Left lung (tissue), 10 donors: ENCODE data around the gene CCKAR. TPM values are rescaled to one million over a fixed set of nuclear protein-coding genes. Genes with fewer than 3 reads are reported as not detected.

Source experiments
- ATAC-seq: fragments of 200-7000 bp; cut with Tn5 transposase; one replicate; pipeline ENCODE4 v1.9.1; 2020; ENCODE audit warnings: moderate library complexity
- DNase-seq, 4 donors: peaks; one replicate each; pipeline ENCODE4 v3.0.0-alpha.2; 2013 to 2020
- H3K27ac ChIP-seq, 2 donors: fragments of 200-600 bp; sonication (generic) in 1 of 2; one replicate each; pipeline versions ENCODE4 v1.5.0 to v1.8.0; 2020 to 2021
- H3K27me3 ChIP-seq, 2 donors: fragments of 200-600 bp; sonication (generic) in 1 of 2; one replicate each; pipeline versions ENCODE4 v1.5.0 to v1.8.0; 2020 to 2021
- H3K36me3 ChIP-seq, 2 donors: fragments of 200-600 bp; sonication (generic) in 1 of 2; one replicate each; pipeline versions ENCODE4 v1.5.0 to v1.8.0; 2020 to 2021
- H3K4me1 ChIP-seq, 2 donors: fragments of 200-600 bp; one replicate each; pipeline ENCODE4 v1.8.0; 2021
- H3K4me3 ChIP-seq, 2 donors: fragments of 200-600 bp; sonication (generic) in 1 of 2; one replicate each; pipeline versions ENCODE4 v1.5.0 to v1.8.0; 2020 to 2021; ENCODE audit warnings: mild to moderate bottlenecking in 1 of 2
- H3K9me3 ChIP-seq, 2 donors: fragments of 200-600 bp; sonication (generic) in 1 of 2; one replicate each; pipeline versions ENCODE4 v1.5.0 to v1.8.0; 2020 to 2021
- CTCF ChIP-seq, 2 donors: fragments of 200-600 bp; sonication (generic) in 1 of 2; IDR thresholded peaks; one replicate each; pipeline versions ENCODE4 v1.5.0 to v1.8.0; 2021; ENCODE audit warnings: antibody characterized with exemption in 2 of 2
- intact Hi-C, 2 donors: fragments of 100-400 bp; cut with DNase I; formaldehyde crosslinking; loops; one replicate each; pipeline versions ENCODE4 v1.11.2 to v1.14.2; 2022
- polyA plus RNA-seq, 6 donors: library from polyadenylated mRNA; unstranded; fragments of 120-200 nt; gene quantifications; one replicate each; pipeline ENCODE4 v1.2.1, GENCODE V29; 2013; ENCODE audit not compliant: insufficient read length in 6 of 6
- total RNA-seq, 2 donors: library from RNA; stranded (reverse); fragmentation: NEBNext Ultra II Directional; extraction: Animal tissue kit (Norgen Biotek cat#: 25700); gene quantifications; one replicate each; pipeline ENCODE4 v1.2.1, GENCODE V29; 2021
- donor health status: DM: no; HTN: yes; CAD: no.
- donor health status: DM: no; HTN: no; CAD: no.

The CCKAR gene
- total and polyA plus RNA-seq, 8 donors = 0.10 to 3.0 (median 0.35) TPM; not detected in 3

GRCh38 chr4:26466578-26467270, 23.6 kb downstream of the CCKAR start:
- H3K4me1 ChIP-seq = no peaks in the 10 kb centered on the region
- no peak overlapping the region for H3K4me3 ChIP-seq
- intact Hi-C loops = no loop called here
- H3K9me3 ChIP-seq = no peaks in the 10 kb centered on the region
- no peak overlapping the region for H3K27ac ChIP-seq
- H3K36me3 ChIP-seq = no peaks in the 10 kb centered on the region
- H3K27me3 ChIP-seq = no peaks in the 10 kb centered on the region
- DNase-seq = no peak
- TF ChIP-seq CTCF (IDR thresholded peaks at IDR 0.05) = no peak
- ATAC-seq = peak; percentile 56

DNA sequence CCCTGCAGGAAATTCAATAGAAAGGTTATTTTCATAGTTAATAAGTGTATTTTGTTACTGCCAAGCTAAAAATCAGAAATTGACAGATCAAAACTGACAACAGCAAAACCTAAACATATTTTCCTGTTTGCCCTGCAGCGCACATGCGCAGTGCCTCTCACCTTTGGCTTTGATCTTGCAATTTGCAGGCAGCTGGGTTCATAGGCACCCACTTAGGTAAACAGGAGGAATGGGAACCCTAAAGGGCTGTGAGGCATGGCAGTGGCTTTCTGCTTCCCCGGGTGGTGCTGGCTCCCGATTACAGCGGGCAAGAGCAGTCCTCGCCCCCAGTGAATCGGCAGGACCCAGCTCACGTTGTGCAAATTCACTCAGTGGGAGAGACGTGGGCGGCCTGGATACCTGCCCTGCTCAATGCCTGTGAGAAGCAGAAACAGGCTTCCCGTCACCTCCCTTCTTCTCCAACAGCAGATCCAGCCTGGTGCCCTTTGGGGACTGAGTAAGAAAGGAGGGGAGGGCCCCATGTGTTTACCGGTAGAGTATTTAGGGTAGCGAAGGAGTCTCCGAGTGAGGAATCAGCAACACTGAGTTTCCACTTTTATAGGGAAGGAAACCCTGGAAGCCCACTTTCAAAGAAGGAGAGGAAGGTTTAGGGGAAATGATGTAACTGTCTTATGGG, 25.7 kb downstream of the CCKAR start:
- H3K4me3 ChIP-seq = no peak overlapping the region
- no peak for TF ChIP-seq CTCF (IDR thresholded peaks at IDR 0.05)
- DNase-seq = no peak
- H3K27ac ChIP-seq = no peak overlapping the region
- H3K4me1 ChIP-seq = no peaks in the 10 kb centered on the region
- no peak for ATAC-seq
- no peaks in the 10 kb centered on the region for H3K27me3 ChIP-seq
- no peaks in the 10 kb centered on the region for H3K36me3 ChIP-seq
- intact Hi-C loops = no loop called here
- no peaks in the 10 kb centered on the region for H3K9me3 ChIP-seq

DNA sequence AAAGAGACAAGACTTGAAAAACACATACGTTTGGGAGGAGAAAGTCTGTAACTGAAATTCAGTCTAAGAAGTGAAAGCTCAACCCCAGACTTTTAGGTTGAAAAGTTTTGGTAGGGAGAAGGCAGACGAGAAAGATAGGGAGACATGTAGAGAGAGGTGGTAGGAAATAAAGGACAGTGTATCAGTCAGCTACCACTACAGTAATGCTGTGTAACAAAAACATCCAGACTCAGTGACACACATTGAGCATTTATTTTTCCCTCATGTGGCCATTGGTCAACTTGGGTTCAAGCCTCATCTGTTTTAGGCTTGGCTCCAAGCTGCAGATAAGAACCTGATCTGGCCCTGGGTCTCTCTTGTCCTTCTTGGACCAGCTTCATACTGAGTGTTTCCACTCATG, 26.9 kb downstream of the CCKAR start:
- H3K27ac ChIP-seq = no peak overlapping the region
- DNase-seq (no peak), ATAC-seq (no peak)
- intact Hi-C loops = no loop called here
- H3K36me3 ChIP-seq = no peaks in the 10 kb centered on the region
- H3K4me3 ChIP-seq = no peak overlapping the region
- peaks cover 0 to 5% of the 10 kb centered on the region in 2 donors for H3K4me1 ChIP-seq
- H3K9me3 ChIP-seq = no peaks in the 10 kb centered on the region
- no peak for TF ChIP-seq CTCF (IDR thresholded peaks at IDR 0.05)
- H3K27me3 ChIP-seq = no peaks in the 10 kb centered on the region

- Histone ChIP-seq H3K27me3 (no peaks in the 10 kb centered on the region), H3K36me3 (no peaks in the 10 kb centered on the region), H3K4me3 (no peak overlapping the region), H3K4me1 (peaks cover 0 to 7% of the 10 kb centered on the region in 2 donors), H3K27ac (no peak overlapping the region), H3K9me3 (no peaks in the 10 kb centered on the region)
- DNase-seq (no peak), ATAC-seq (no peak)
- intact Hi-C loops = no loop called here
- no peak for TF ChIP-seq CTCF (IDR thresholded peaks at IDR 0.05)
These were observed 27.4 kb downstream of the CCKAR start for GRCh38 chr4:26462874-26463273.

DNA sequence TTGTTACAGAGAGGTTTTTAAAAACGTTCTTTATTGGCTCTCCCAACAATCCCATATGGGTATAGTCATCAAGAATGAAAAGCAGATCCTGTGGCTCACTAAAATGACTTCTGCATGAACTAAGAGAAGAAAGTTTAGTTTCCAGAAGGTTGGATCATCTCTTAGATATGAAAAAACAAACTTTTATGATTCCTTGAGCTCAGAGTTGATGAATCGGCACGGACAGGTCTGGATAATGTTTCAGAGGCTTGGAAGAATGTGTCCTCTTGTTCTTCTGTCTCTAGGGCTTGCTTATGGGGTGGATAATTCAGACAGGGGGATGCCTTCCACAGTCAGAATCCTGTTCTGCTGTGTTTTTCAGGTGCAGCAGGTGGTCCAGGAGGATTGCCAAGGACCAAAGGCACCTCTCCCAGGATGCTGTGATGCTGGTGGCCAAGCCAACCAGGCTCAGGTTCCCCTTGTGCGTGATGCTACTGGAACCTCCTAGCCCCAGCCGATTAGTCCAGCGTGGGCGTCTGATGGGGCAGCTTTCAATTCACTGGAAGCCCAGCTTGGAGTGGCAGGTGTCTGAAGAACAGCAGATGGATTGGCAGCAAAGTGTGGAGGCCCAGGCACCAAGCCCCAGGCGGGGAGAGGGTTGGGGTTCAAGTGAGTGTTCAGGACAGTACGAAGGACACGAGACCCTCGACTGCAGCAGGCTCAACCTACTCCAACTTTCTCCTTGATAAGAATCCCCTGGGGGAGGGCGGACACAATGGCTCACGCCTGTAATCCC, 30.3 kb downstream of the CCKAR start:
- ATAC-seq = no peak
- intact Hi-C loops = no loop called here
- no peak for TF ChIP-seq CTCF (IDR thresholded peaks at IDR 0.05)

More for the DNA sequence above, 30.3 kb downstream of the CCKAR start:
- no peak overlapping the region for H3K27ac ChIP-seq
- H3K4me3 ChIP-seq = no peak overlapping the region
- no peak for DNase-seq
- H3K36me3 ChIP-seq = no peaks in the 10 kb centered on the region
- no peaks in the 10 kb centered on the region for H3K9me3 ChIP-seq
- peaks cover 0 to 7% of the 10 kb centered on the region in 2 donors for H3K4me1 ChIP-seq
- H3K27me3 ChIP-seq = no peaks in the 10 kb centered on the region
